Fibroblast of peridontal ligament (primary cell): ENCODE data around the gene CDC42EP1.

Experiments used
- DNase-seq: peaks from one replicate; pipeline ENCODE4 v3.0.0-alpha.2; 2010; ENCODE audit errors: extremely low read depth

CDC42EP1 gene

GRCh38 chr22:37610480-37611129 lies 50.3 kb downstream of the CDC42EP1 start:
- no peak for DNase-seq

GRCh38 chr22:37611207-37611606 lies 50.9 kb downstream of the CDC42EP1 start:
- DNase-seq = no peak

GRCh38 chr22:37616201-37617083 lies 56.2 kb downstream of the CDC42EP1 start:
- no peak for DNase-seq

GRCh38 chr22:37617431-37617830 lies 57.2 kb downstream of the CDC42EP1 start:
- no peak for DNase-seq

GRCh38 chr22:37618072-37618656 lies 57.9 kb downstream of the CDC42EP1 start:
- DNase-seq = no peak

GRCh38 chr22:37618674-37619073 lies 58.4 kb downstream of the CDC42EP1 start:
- no peak for DNase-seq
